ENCODE results near the gene CMC2.
A peak's percentile ranks its signal among the peaks of the same experiment; 100 is the strongest.

Gene CMC2

GRCh38 chr16:81001330-81001729, 5.4 kb downstream of the CMC2 start:
- no peak for DNase-seq

GRCh38 chr16:81000873-81001272, 5.8 kb downstream of the CMC2 start:
- DNase-seq: no peak

- DNase-seq: no peak
Observed at GRCh38 chr16:80997964-80998620, 8.6 kb downstream of the CMC2 start.

GRCh38 chr16:80997139-80997798, 9.4 kb downstream of the CMC2 start:
- DNase-seq: no peak

- DNase-seq: no peak
Observed at GRCh38 chr16:80996688-80997138, 10.0 kb downstream of the CMC2 start.

- no peak for DNase-seq
Observed at GRCh38 chr16:80994451-80994850, 12.2 kb downstream of the CMC2 start.

GRCh38 chr16:80993834-80994233, 12.9 kb downstream of the CMC2 start:
- DNase-seq: no peak

GRCh38 chr16:80993307-80993706, 13.4 kb downstream of the CMC2 start:
- DNase-seq: no peak

- no peak for DNase-seq
Observed at GRCh38 chr16:80992676-80993293, 13.9 kb downstream of the CMC2 start.

- no peak for DNase-seq
Observed at GRCh38 chr16:80991792-80992430, 14.8 kb downstream of the CMC2 start.

GRCh38 chr16:80990978-80991377, 15.7 kb downstream of the CMC2 start:
- DNase-seq: no peak

GRCh38 chr16:80990577-80990976, 16.1 kb downstream of the CMC2 start:
- DNase-seq: no peak

- no peak for DNase-seq
Observed at GRCh38 chr16:80989801-80990200, 16.9 kb downstream of the CMC2 start.

GRCh38 chr16:80988756-80989155, 17.9 kb downstream of the CMC2 start:
- no peak for DNase-seq

- no peak for DNase-seq
Observed at GRCh38 chr16:80986557-80986956, 20.1 kb downstream of the CMC2 start.

GRCh38 chr16:80985611-80986010, 21.1 kb downstream of the CMC2 start:
- DNase-seq: no peak

GRCh38 chr16:80984124-80984892, 22.4 kb downstream of the CMC2 start:
- DNase-seq: no peak

- no peak for DNase-seq
Observed at GRCh38 chr16:80982646-80983045, 24.0 kb downstream of the CMC2 start.

GRCh38 chr16:80981103-80981502, 25.6 kb downstream of the CMC2 start:
- no peak for DNase-seq

GRCh38 chr16:80976946-80977345, 29.7 kb downstream of the CMC2 start:
- no peak for DNase-seq

GRCh38 chr16:80974649-80975376, 31.9 kb downstream of the CMC2 start:
- DNase-seq: peak; percentile 48

- DNase-seq: no peak
Observed at GRCh38 chr16:80973991-80974390, 32.7 kb downstream of the CMC2 start.

Measured in NCI-H2171 (cell line).